ENCODE measurements around the gene ACTL9.

The ACTL9 gene

GRCh38 chr19:8690753-8691539 is 7.6 kb downstream of the ACTL9 start:
- DNase-seq: no peak
- Mint-ChIP-seq H3K27me3 (ENCODE audit: low read depth, poor library complexity) (peaks cover 27% of the 10 kb centered on the region), H3K4me1 (no peaks in the 10 kb centered on the region), H3K36me3 (ENCODE audit: low read depth) (no peaks in the 10 kb centered on the region), H3K27ac (no peak overlapping the region), H3K4me3 (no peak overlapping the region), H3K9me3 (peaks cover 24% of the 10 kb centered on the region)
- TF ChIP-seq, protein P1, sequence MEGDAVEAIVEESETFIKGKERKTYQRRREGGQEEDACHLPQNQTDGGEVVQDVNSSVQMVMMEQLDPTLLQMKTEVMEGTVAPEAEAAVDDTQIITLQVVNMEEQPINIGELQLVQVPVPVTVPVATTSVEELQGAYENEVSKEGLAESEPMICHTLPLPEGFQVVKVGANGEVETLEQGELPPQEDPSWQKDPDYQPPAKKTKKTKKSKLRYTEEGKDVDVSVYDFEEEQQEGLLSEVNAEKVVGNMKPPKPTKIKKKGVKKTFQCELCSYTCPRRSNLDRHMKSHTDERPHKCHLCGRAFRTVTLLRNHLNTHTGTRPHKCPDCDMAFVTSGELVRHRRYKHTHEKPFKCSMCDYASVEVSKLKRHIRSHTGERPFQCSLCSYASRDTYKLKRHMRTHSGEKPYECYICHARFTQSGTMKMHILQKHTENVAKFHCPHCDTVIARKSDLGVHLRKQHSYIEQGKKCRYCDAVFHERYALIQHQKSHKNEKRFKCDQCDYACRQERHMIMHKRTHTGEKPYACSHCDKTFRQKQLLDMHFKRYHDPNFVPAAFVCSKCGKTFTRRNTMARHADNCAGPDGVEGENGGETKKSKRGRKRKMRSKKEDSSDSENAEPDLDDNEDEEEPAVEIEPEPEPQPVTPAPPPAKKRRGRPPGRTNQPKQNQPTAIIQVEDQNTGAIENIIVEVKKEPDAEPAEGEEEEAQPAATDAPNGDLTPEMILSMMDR (IDR thresholded peaks at IDR 0.05): no peak

DNA sequence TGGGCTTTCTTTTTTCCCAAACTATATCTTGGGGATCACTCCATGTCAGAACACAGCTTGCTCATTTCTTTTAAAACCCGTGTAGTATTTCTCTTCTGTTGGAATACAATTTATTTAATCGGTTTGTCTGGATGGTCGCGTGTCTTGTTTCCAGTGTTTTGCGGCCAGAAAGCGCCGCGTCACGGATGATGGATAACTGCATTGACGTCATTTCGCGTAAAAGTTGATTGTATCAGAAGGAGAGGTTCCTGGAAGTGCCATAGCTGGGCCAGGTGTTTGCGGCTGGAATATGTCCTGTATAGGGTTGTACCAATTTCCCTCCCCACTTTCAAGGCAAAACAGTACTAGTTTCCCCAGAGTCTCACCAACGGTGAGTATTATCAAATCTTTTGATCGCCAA is 9.7 kb downstream of the ACTL9 start:
- H3K27me3 Mint-ChIP-seq (ENCODE audit: low read depth, poor library complexity): peaks cover 22% of the 10 kb centered on the region
- TF ChIP-seq, protein P1 (IDR thresholded peaks at IDR 0.05): no peak
- no peaks in the 10 kb centered on the region for H3K4me1 Mint-ChIP-seq
- H3K27ac Mint-ChIP-seq: no peak overlapping the region
- H3K9me3 Mint-ChIP-seq: peaks cover 28% of the 10 kb centered on the region
- no peaks in the 10 kb centered on the region for H3K36me3 Mint-ChIP-seq (ENCODE audit: low read depth)
- H3K4me3 Mint-ChIP-seq: no peak overlapping the region
- DNase-seq: no peak

- no peaks in the 10 kb centered on the region for H3K4me1 Mint-ChIP-seq
- H3K4me3 Mint-ChIP-seq: no peak overlapping the region
- DNase-seq: no peak
- H3K27me3 Mint-ChIP-seq (ENCODE audit: low read depth, poor library complexity): peaks cover 8% of the 10 kb centered on the region
- peaks cover 41% of the 10 kb centered on the region for H3K9me3 Mint-ChIP-seq
- TF ChIP-seq, protein P1 (IDR thresholded peaks at IDR 0.05): no peak
- H3K36me3 Mint-ChIP-seq (ENCODE audit: low read depth): no peaks in the 10 kb centered on the region
- H3K27ac Mint-ChIP-seq: no peak overlapping the region
Measured at GRCh38 chr19:8686549-8686948, 12.0 kb downstream of the ACTL9 start.

DNA sequence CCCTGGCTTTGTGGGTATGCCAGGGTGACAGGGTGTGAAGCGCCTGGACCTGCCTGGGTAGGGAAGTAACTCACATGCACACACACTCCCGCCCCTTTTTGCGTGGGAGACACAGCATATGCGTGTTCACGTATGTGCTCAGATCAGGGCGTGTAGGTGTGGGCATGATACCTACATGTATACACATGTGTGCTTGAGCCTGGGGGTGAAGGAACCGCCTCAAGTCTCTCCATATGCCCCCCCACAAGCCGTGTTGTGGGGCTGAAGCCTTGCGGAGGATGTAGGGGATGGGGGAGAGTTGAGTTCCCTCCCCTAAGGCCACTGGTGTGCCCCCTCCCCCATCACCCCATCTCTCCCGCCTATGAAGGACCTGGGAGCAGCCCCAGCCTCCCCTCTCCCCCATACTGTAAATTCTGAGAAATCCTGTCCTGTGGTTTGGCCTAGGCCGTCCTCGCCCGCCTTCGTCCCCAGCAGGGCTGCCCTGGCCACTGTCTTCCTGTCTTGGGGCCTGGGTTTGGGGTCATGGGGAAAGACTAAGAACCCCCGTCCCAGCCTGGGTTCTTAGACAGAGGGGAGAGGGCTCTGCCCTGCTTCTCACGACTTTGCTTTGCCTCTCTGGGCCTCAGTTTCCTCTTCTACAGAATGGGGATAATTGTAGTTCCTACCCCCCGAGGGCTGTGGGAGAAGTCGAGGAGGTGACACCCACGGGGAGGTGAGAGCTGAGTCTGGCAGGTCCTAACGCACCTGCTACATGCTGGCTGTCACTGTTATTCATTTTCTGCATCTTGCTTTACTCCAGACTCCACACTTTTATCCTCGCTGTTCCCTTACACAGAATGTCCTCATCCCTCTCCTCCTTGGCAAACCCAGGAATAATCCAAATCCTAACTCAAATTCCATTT is 14.3 kb downstream of the ACTL9 start:
- H3K27ac Mint-ChIP-seq: no peak overlapping the region
- no peaks in the 10 kb centered on the region for H3K4me1 Mint-ChIP-seq
- H3K36me3 Mint-ChIP-seq (ENCODE audit: low read depth): no peaks in the 10 kb centered on the region
- TF ChIP-seq, protein P1 (IDR thresholded peaks at IDR 0.05): no peak
- DNase-seq: no peak
- peaks cover 32% of the 10 kb centered on the region for H3K9me3 Mint-ChIP-seq
- H3K4me3 Mint-ChIP-seq: no peak overlapping the region
- H3K27me3 Mint-ChIP-seq (ENCODE audit: low read depth, poor library complexity): peaks cover 3% of the 10 kb centered on the region

DNA sequence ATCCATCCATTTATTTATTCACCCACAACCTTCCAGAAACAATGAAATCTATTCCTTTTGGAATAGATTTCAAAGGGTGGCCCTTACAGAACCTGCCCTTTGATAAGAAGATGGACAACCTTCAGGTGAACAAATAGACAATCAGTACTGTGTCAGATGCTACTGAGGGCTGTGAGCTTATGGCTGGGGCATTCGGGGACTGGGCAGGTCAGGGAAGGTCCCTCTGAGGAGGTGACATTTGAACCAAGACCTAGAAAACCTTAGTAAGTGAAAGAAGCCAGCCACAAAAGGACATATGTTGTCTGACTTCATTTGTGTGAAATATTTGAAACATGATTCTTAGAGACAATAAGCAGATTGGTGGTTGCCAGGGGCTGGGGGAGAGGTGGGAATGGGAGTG is 15.7 kb downstream of the ACTL9 start:
- TF ChIP-seq, protein P1 (IDR thresholded peaks at IDR 0.05): no peak
- no peak for DNase-seq
- Mint-ChIP-seq H3K27ac (no peak overlapping the region), H3K4me3 (no peak overlapping the region), H3K9me3 (peaks cover 34% of the 10 kb centered on the region), H3K27me3 (ENCODE audit: low read depth, poor library complexity) (peaks cover 7% of the 10 kb centered on the region), H3K36me3 (ENCODE audit: low read depth) (peaks cover 2% of the 10 kb centered on the region), H3K4me1 (no peaks in the 10 kb centered on the region)
